Cardiac septum (tissue), 1 donor: ENCODE data around the gene SCMH1. TPM values are rescaled to one million over a fixed set of nuclear protein-coding genes. Genes with fewer than 3 reads are reported as not detected.
A peak's percentile ranks its signal among the peaks of the same experiment; 100 is the strongest.

ENCODE experiments used
- DNase-seq: peaks from one replicate; pipeline ENCODE4 v3.0.0-alpha.2; 2020; ENCODE audit warnings: low spot score
- intact Hi-C: fragments of 100-400 bp; cut with DNase I; formaldehyde crosslinking; loops from one replicate; pipeline ENCODE4 v1.14.0; 2022
- long read RNA-seq: library from polyadenylated mRNA; unstranded; transcript quantifications from one replicate; pipeline ENCODE4 v2.0.0, GENCODE V29; 2021
- total RNA-seq: library from RNA; stranded (reverse); fragmentation: NEBNext Ultra II Directional; extraction: Animal tissue kit (Norgen Biotek cat#: 25700); gene quantifications from one replicate; pipeline ENCODE4 v1.2.1, GENCODE V29; 2021
- donor health status: DM: no; HTN: no; CAD: no.

The SCMH1 gene
- total RNA-seq = 47.3 TPM
- long read RNA-seq, partial matches to known transcripts = 45 of 88 reads
- long read RNA-seq, other reads (novel, unspliced or antisense) = 35 of 88 reads

DNA sequence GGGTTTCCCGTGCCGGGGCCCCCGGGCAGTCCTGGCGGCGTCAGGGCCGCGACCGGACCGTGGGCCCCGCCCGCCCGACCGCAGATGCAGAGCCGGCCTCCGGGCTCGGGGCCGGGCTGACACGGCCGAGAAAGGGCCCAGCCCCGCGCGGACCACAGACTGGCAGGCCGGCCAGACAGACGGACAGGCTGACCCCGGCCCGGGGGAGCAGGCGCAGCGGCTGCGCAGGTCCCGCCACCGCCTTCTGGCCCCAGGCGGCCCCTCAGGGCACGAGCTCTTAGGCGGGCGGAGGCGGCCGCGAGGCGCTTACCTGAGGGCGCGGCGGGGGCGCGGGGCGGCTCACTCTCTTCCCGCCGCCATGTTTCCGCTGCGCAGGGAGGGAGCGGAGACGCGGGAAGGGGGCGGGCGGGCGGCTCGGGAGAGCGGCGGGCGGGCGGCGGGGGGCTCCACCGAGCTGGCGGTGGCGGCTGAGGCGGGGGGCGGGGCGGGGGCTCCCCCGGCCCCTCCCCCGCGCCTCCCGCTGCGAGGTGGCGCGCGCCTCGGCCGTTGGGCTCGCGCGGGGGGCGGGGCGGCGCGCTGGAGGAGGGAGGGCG, at the start of gene SCMH1:
Gene SCMH1 (minus strand): TSS at position 558 of the 593 bp plus-strand sequence. CDS start 56,173 bp downstream, outside the sequence.
- intact Hi-C loops = loop anchor here (5.0 kb wide), 2 partner anchors 85 to 140 kb away; no protein-coding TSS in a partner anchor
- no peak for DNase-seq

GRCh38 chr1:41291195-41291594, 49.1 kb upstream of the SCMH1 start:
- no peak for DNase-seq
- intact Hi-C loops = no loop called here

- DNase-seq = no peak
- intact Hi-C loops = no loop called here
Observed at GRCh38 chr1:41289196-41289595, 47.1 kb upstream of the SCMH1 start.

DNA sequence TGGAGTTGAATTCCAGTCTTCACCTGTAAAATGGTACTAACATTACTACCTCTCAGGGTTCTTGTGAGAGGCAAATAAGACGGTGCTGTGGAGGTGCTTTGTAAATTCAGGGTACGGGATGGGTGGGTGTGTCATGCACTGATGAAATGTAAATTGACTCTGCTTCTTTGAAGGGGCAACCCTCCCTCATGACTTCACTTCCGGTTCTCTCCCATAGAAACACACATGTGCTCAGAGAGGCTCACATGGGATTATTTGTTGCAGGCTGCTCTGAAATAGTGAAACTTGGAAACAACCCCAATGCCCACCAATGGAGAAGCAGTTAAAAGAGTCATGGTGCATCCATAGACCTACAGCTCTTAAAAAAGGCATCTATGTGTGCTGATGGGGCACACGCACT, 44.9 kb upstream of the SCMH1 start:
- DNase-seq = no peak
- intact Hi-C loops = no loop called here

GRCh38 chr1:41286486-41286885, 44.4 kb upstream of the SCMH1 start:
- no peak for DNase-seq
- intact Hi-C loops = no loop called here

DNA sequence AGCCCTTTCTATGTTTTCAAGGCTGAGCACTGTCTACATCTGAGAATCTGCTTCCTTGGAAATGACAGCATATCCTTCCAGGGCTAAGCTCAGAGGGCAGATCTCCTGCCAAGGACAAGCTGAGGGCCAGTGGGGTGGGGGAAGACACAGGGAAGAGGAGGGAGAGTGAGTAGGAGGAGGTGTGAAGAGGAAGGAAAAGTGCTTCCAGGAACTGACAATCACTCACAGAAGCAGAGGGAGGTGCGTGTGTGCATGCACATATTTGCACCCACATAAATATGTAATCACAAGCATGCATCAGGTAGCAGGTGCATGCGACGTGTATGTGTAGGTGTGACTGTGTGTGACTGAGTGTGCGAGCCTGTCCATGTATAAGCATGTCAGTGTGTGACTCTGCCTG, 43.7 kb upstream of the SCMH1 start:
- DNase-seq = no peak
- intact Hi-C loops = no loop called here

DNA sequence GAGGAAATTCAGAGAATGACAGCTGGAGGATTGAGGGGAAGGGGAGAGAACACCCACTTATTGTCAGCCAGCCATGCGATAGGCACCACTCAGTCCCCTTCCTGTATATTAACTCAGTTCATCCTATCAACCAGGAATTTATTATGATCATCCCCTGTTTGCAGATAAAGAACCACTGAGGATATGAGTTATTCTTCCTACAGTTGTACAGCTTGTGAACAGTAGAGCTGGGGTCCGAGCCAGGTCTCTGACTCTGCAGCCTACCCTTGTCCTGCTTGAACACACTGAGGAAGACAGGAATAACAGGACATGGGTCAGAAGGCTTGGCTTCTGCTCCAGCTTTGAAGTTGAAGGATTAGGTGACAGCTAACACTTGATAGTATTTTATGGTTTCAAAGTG, 42.0 kb upstream of the SCMH1 start:
- intact Hi-C loops = no loop called here
- no peak for DNase-seq

- DNase-seq = no peak
- intact Hi-C loops = loop anchor here (2.0 kb wide), 1 partner anchor 134 kb away; no protein-coding TSS in a partner anchor
Observed at GRCh38 chr1:41282679-41283317, 40.7 kb upstream of the SCMH1 start.

- DNase-seq = no peak
- intact Hi-C loops = no loop called here
Observed at GRCh38 chr1:41281334-41281733, 39.2 kb upstream of the SCMH1 start.

- intact Hi-C loops = no loop called here
- no peak for DNase-seq
Observed at GRCh38 chr1:41280202-41281032, 38.3 kb upstream of the SCMH1 start.

GRCh38 chr1:41278076-41278475, 36.0 kb upstream of the SCMH1 start:
- intact Hi-C loops = no loop called here
- DNase-seq = no peak

DNA sequence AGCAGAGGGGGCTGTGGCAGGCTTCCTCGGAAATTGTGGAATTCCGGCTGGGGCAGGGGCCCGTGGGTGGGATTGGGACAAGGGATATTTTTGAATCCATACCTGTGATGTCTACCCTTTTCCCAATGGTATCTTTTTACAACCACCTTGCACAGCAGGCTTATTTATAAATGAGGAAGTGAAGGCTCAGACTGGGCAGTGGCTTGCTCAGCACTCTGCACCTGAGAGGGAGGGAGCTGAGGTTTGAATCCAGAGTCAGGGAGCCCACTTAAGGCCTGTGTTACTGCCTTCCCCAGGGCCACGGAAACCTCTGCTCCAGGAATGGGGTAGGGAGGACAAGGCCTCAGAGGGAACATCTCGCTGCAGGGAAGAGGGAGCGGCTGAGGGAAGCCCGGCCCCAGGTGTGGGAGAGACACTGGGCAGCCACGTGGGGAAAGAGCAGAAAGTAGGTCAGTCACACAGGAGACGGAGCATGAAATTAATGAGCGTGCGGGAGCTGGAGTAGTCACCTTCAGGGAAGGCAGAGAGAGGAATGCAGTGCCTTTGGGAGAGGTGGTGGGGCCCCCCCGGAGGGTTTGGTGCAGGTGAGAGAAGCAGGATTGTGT, 35.4 kb upstream of the SCMH1 start:
- no peak for DNase-seq
- intact Hi-C loops = no loop called here

GRCh38 chr1:41275831-41276230, 33.7 kb upstream of the SCMH1 start:
- intact Hi-C loops = no loop called here

GRCh38 chr1:41274752-41275545, 32.8 kb upstream of the SCMH1 start:
- intact Hi-C loops = no loop called here
- DNase-seq = no peak

More at GRCh38 chr1:41275831-41276230, 33.7 kb upstream of the SCMH1 start:
- DNase-seq = no peak

DNA sequence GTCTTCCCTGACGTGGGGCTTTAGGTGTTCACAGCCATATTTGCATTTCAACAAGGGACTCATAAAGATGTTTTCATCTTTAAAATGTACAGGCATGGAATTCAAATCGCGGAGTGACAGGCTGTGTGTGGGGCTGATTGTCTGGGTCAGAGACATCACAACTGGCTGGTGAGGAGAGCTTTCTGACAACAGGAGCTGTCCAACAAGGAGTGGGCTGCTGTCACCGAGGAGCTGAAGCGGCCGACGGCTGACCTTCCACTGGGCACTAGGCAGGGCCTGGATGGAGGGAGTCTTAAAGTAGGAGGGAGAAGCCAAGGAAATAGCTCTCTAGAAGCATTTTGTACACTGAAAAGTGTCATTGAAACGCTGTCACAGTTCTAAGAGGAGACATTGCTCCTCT, 30.5 kb upstream of the SCMH1 start:
- intact Hi-C loops = no loop called here
- DNase-seq = no peak

- intact Hi-C loops = loop anchor here (1.0 to 5.0 kb wide), 2 partner anchors 149 to 164 kb away; no protein-coding TSS in a partner anchor
- DNase-seq = peak; percentile 85
Observed at GRCh38 chr1:41268154-41268770, 26.2 kb upstream of the SCMH1 start.

DNA sequence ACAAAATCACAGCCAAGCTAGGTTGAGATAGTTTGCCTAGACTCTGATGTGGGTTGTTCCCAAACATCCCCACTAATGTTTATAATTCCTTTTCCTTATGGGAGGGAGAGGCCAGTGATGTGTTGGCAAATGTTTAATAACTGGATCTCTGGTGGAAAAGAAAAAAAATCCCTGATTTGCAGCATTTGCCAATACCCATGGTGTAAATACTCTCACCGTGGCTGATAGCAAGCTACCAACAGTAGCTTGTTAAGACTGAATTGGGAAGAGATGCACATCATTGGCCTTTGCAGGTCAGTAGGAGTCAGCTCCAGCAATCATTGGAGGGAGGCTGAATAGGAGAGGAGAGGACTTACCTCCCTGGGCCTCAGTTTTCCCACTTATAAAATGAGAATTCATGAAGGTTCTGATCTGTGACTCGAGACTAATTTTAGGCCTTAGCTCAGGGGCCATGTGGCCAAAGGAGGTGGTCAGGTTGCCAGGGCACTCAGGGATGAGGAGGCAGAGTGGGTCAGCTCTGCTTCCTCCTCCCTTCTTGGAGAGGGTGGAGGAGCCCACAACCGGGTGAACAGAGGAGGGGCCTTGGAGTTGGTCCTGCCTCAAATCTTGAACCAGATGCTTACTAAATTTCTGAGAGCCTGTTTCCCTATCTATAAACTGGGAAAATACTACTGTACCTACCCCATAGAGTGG, 20.0 kb upstream of the SCMH1 start:
- no peak for DNase-seq
- intact Hi-C loops = no loop called here

- no peak for DNase-seq
- intact Hi-C loops = no loop called here
Observed at GRCh38 chr1:41260768-41261167, 18.7 kb upstream of the SCMH1 start.
